Colonic mucosa (tissue), 4 donors: ENCODE results near the gene ARMC9. TPM values are rescaled to one million over a fixed set of nuclear protein-coding genes. Genes with fewer than 3 reads are reported as not detected.

Experiments used
- DNase-seq: peaks from one replicate; pipeline ENCODE4 v3.0.0-alpha.2; 2020
- H3K27ac ChIP-seq: fragments of 200-600 bp; one replicate; pipeline ENCODE4 v1.8.0; 2021
- H3K27me3 ChIP-seq: fragments of 200-600 bp; one replicate; pipeline ENCODE4 v1.8.0; 2021
- H3K36me3 ChIP-seq: fragments of 200-600 bp; one replicate; pipeline ENCODE4 v1.8.0; 2021
- H3K4me1 ChIP-seq: fragments of 200-600 bp; one replicate; pipeline ENCODE4 v1.8.0; 2021; ENCODE audit warnings: mild to moderate bottlenecking
- H3K4me3 ChIP-seq: fragments of 200-600 bp; one replicate; pipeline ENCODE4 v1.8.0; 2021
- H3K9ac ChIP-seq, 2 donors: one replicate each; pipeline ENCODE4 v1.7.0; 2013; ENCODE audit warnings: control low read depth in 2 of 2, low read depth in 2 of 2, low read length in 2 of 2
- H3K9me3 ChIP-seq: fragments of 200-600 bp; one replicate; pipeline ENCODE4 v1.8.0; 2021
- intact Hi-C: fragments of 100-400 bp; cut with DNase I; formaldehyde crosslinking; loops from one replicate; pipeline ENCODE4 v1.14.1; 2022
- total RNA-seq, 2 donors: library from RNA; stranded (reverse); fragmentation: NEBNext Ultra II Directional in 1 of 2; extraction: Animal tissue kit (Norgen Biotek cat#: 25700) in 1 of 2; gene quantifications; one replicate each; pipeline ENCODE4 v1.2.1, GENCODE V29; 2021
- TF ChIP-seq, protein P1 (sequence below): fragments of 200-600 bp; IDR thresholded peaks from one replicate; pipeline ENCODE4 v1.8.0; 2022; ENCODE audit warnings: antibody characterized with exemption, mild to moderate bottlenecking
- donor health status: healthy.
- donor health status: DM: no; HTN: no; CAD: no.
- donor health status: DM: no; HTN: no; CAD: no.

Gene ARMC9
- total RNA-seq, 2 donors from 2014 or later: 9.8 to 17.2 TPM

- H3K9ac ChIP-seq: no peak overlapping the region
- intact Hi-C loops: no loop called here
- no peak overlapping the region for H3K4me3 ChIP-seq
- H3K4me1 ChIP-seq: no peaks in the 10 kb centered on the region
- no peak for DNase-seq
- no peaks in the 10 kb centered on the region for H3K9me3 ChIP-seq
- H3K27me3 ChIP-seq: no peaks in the 10 kb centered on the region
- TF ChIP-seq, protein P1, sequence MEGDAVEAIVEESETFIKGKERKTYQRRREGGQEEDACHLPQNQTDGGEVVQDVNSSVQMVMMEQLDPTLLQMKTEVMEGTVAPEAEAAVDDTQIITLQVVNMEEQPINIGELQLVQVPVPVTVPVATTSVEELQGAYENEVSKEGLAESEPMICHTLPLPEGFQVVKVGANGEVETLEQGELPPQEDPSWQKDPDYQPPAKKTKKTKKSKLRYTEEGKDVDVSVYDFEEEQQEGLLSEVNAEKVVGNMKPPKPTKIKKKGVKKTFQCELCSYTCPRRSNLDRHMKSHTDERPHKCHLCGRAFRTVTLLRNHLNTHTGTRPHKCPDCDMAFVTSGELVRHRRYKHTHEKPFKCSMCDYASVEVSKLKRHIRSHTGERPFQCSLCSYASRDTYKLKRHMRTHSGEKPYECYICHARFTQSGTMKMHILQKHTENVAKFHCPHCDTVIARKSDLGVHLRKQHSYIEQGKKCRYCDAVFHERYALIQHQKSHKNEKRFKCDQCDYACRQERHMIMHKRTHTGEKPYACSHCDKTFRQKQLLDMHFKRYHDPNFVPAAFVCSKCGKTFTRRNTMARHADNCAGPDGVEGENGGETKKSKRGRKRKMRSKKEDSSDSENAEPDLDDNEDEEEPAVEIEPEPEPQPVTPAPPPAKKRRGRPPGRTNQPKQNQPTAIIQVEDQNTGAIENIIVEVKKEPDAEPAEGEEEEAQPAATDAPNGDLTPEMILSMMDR: no peak
- no peaks in the 10 kb centered on the region for H3K36me3 ChIP-seq
- no peak overlapping the region for H3K27ac ChIP-seq
Measured at GRCh38 chr2:231387904-231388724, 189.7 kb downstream of the ARMC9 start.

GRCh38 chr2:231388725-231389346 is 190.4 kb downstream of the ARMC9 start:
- Histone ChIP-seq H3K9me3 (no peaks in the 10 kb centered on the region), H3K27ac (no peak overlapping the region), H3K36me3 (no peaks in the 10 kb centered on the region), H3K27me3 (no peaks in the 10 kb centered on the region), H3K4me3 (no peak overlapping the region), H3K4me1 (no peaks in the 10 kb centered on the region), H3K9ac (no peak overlapping the region)
- TF ChIP-seq, protein P1: no peak
- intact Hi-C loops: no loop called here
- DNase-seq: no peak

- no peak overlapping the region for H3K9ac ChIP-seq
- TF ChIP-seq, protein P1: no peak
- H3K36me3 ChIP-seq: no peaks in the 10 kb centered on the region
- no peak for DNase-seq
- H3K27me3 ChIP-seq: no peaks in the 10 kb centered on the region
- H3K4me3 ChIP-seq: no peak overlapping the region
- intact Hi-C loops: no loop called here
- H3K27ac ChIP-seq: no peak overlapping the region
- no peaks in the 10 kb centered on the region for H3K4me1 ChIP-seq
- H3K9me3 ChIP-seq: no peaks in the 10 kb centered on the region
Measured at GRCh38 chr2:231390667-231391066, 192.2 kb downstream of the ARMC9 start.

- Histone ChIP-seq H3K9me3 (no peaks in the 10 kb centered on the region), H3K9ac (no peak overlapping the region), H3K4me3 (no peak overlapping the region), H3K27me3 (no peaks in the 10 kb centered on the region), H3K27ac (no peak overlapping the region), H3K4me1 (no peaks in the 10 kb centered on the region), H3K36me3 (no peaks in the 10 kb centered on the region)
- TF ChIP-seq, protein P1: no peak
- intact Hi-C loops: no loop called here
- DNase-seq: no peak
Measured at GRCh38 chr2:231391981-231392380, 193.6 kb downstream of the ARMC9 start.

GRCh38 chr2:231392431-231393148 is 194.2 kb downstream of the ARMC9 start:
- H3K4me3 ChIP-seq: no peak overlapping the region
- intact Hi-C loops: no loop called here
- H3K27ac ChIP-seq: no peak overlapping the region
- no peaks in the 10 kb centered on the region for H3K36me3 ChIP-seq
- no peaks in the 10 kb centered on the region for H3K4me1 ChIP-seq
- no peaks in the 10 kb centered on the region for H3K9me3 ChIP-seq
- H3K9ac ChIP-seq: no peak overlapping the region
- H3K27me3 ChIP-seq: no peaks in the 10 kb centered on the region
- no peak for DNase-seq
- TF ChIP-seq, protein P1: no peak
